ENCODE data around the gene STRBP. TPM values are rescaled to one million over a fixed set of nuclear protein-coding genes. Genes with fewer than 3 reads are reported as not detected.
"Not testable (repeated sequence)": the region's sequence is repeated elsewhere in the genome, so short reads cannot be mapped to it uniquely, and the experiment has no call there.

STRBP gene
- total RNA-seq, 1 donor from 2014 or later: 7.2 TPM

DNA sequence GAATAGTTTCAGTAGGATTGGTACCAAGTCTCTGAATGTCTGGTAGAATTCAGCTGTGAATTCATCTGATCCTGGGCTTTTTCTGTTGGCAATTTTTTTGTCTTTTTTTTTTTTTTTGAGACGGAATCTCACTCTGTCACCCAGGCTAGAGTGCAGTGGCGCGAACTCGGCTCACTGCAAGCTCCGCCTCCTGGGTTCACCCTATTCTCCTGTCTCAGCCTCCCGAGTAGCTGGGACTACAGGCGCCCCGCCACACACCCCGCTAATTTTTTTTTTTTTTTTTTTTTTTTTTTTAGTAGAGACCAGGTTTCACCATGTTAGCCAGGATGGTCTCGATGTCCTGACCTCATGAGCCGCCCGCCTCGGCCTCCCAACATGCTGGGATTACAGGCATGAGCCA is 67.9 kb downstream of the STRBP start:
- DNase-seq (ENCODE audit: low read depth in 2 of 2): not testable (repeated sequence)

DNA sequence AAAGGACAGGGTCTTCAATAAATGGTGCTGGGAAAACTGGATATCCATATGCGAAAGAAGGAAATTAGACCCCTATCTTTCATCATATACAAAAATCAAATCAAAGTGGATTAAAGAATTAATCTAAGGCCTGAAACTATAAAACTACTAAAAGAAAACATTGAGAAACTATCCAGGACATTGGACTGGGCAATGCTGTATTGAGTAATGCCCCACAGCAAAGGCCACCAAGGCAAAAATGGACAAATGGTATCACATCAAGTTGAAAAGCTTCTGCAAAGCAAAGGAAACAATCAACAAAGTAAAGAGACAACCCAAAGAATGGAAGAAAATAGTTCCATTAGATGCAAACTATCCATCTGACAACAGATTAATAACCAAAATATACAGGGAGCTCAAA is 72.3 kb downstream of the STRBP start:
- no peak for DNase-seq (ENCODE audit: low read depth in 2 of 2)

DNA sequence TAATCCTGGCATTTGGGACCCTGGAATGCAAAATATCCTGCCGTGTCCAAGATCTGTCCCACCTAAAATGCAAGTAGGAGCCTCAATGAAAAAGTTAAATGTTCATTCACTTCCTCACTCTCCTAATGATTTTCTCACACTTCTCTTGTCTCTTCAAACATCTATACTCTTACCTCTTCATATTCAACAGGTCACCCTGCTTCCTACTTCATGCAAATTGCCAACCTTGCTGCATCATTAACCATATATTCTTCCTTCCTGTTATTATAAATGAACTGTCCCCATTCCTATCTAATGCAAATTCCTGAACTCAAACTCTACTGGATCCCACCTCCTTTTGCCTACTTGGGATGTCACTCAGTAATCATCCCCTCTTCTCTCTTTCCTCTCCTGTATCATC is 74.4 kb downstream of the STRBP start:
- DNase-seq (ENCODE audit: low read depth in 2 of 2): no peak

DNA sequence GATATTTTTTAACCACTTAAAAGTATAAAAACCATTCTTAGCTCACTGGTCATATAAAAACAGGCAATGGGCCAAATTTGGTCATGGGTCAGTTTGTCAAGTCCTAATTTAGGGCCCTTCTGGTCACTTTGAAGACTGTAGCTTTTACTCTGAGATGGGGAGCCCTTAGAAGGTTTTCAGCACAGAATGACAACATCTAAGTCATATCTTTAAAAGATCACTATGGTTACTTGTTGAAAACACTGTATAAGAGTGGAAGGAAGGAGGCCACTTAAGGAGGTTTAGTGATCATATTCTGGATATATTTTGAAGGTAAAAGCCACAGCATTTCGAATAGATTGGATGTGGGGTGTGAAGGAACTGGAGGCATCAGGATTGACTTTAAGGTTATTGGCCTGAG is 76.7 kb downstream of the STRBP start:
- DNase-seq (ENCODE audit: low read depth in 2 of 2): no peak

DNA sequence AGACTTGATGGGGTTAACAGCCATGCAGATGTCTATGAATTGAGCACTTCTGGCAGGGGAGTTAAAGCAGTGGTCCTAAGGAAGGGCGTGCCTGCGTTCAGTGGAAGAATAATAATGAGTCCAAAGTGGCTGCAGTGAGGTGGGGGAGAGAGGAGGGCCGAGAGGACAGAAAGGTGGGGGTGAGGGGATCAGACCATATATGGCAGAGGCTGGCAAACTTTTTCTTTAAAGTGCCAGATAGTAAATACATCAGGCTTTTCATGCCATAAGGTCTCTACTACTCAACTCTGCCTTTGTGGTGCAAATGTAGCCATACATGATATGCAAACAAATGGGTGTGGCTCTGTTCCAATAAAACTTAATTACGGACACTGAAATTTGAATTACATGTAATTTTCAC is 77.1 kb downstream of the STRBP start:
- DNase-seq (ENCODE audit: low read depth in 2 of 2): no peak

DNA sequence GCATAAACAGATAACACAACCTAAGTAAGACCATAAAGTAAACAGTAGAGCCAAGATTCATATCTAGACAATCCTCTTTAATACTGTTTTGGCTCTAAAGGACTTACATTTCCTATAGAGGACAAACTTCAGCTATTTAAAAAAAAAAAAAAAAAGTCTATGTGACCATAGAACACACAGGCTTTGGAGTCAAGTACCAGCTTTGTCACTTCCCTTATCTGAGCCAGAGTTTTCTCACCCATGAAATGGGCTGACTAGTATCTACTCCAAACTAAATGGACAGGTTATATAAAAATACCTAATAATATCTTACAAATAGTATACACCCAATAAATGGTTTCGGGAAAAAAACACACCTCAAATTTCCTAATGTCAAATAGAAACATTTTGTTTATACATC is 81.3 kb downstream of the STRBP start:
- no peak for DNase-seq (ENCODE audit: low read depth in 2 of 2)

DNA sequence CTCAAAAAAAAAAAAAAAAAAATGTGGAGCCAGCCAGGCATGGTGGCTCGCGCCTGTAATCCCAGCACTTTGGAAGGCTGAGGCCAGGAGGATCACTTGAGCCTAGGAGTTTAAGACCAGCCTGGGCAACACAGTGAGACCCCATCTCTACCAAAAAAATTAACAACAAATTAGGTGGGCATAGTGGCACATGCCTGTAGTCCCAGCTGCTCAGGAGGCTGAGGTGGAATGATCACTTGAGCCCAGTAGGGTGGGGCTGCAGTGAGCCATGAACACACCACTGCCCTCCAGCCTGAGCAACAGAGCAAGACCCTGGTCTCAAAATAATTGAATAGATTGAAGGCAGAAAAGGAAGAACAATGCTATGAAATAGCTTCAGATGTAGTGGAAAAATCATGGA is 82.4 kb downstream of the STRBP start:
- not testable (repeated sequence) for DNase-seq (ENCODE audit: low read depth in 2 of 2)

DNA sequence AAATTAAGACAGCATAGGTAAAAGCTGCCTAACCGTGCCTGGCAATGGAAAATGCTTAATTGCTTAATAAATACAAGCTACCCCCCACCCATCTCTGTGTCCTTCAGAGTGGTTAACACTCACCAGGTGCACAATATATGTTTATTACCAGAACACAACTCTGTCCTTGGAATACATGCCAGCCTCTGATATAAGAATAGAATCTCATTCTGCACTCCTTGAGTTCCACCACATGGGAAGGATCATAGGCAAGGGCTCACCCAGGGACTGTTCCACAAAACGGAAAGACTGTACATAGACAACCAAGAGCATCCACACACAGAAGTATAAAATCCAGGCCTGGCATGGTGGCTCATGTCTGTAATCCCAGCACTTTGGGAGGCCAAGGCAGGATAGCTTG is 91.4 kb downstream of the STRBP start:
- no peak for DNase-seq (ENCODE audit: low read depth in 2 of 2)

DNA sequence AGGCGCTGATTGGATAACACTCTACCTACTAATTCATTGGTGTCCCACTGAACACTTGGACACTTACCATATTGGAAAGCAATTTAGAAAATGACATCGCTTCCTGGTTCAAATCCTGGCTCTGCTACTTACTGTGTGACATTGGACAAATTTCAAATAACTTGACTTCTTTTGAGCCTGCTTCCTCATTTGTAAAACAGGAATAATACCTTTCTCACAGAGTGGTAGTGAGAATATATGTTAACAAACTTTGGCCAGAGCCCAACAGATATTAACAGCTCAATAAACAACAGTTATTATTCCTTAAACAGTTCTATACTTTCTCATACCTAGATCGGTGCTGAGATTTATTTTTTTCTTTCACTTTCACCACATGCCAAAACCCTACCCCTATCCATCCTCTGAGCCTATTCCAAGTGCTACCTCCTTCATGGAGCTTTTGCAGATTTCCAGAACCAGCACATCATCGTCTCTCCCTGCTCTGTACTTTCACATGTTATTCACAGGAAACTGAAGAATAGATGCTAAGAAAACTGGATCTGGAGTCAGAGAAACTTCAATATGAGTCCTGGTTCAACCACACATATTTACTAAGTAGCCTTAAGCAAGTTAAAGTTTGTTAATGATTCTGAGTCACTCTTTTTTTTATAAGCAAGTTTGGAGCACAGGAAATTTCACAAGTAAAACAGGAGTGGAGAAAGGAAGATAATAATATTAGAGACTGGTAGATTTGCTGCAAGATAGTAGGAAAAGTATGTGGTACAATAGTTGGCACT is 92.3 kb downstream of the STRBP start:
- peak in 1 of 2 donors; percentile 25 for DNase-seq (ENCODE audit: low read depth in 2 of 2)

DNA sequence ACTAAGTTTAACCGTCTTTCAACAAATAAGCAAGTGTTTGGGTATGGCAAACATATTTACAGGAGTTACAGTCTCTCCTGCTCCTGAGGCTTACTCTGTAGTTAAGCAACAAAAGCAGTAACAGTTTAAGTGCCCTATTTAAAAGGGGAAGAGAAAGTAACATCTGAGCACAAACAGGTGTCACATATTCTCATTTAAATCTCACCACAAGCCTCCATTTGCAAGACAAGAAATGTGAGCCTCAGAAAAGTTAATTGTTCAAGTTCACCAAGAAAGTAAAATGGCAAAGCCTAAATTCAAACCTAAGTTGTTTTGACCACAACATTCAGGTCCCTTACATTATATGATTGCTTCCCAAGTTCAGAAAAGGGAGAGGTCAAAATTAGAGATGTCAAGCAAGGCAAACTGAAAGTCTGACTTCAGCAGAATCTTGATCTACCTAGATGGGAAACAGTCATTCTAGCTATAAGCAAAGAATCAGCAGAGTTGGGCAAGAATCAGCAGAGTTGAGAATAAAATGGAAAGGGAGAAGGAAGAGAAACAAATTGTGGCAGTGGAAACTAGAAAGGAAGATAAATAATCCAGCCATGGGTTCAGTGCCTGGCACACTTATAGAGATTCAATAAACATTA is 93.4 kb downstream of the STRBP start:
- DNase-seq (ENCODE audit: low read depth in 2 of 2): no peak

DNA sequence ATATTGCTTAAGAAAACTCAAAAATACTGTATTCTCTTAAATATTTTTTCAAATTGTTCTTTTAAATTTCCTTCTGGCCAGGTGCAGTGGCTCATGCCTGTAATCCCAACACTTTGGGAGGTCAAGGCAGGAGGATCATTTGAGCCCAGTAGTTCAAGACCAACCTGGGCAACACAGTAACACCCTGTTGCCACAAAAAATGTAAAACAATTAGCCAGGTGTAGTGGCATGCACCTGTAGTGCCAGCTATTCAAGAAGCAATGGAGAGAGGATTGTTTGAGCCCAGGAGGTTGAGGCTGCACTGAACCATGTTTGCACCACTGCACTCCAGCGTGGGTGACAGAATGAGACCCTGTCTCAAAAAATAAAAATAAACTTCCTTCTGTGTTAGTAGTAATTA is 94.3 kb downstream of the STRBP start:
- no peak for DNase-seq (ENCODE audit: low read depth in 2 of 2)

DNA sequence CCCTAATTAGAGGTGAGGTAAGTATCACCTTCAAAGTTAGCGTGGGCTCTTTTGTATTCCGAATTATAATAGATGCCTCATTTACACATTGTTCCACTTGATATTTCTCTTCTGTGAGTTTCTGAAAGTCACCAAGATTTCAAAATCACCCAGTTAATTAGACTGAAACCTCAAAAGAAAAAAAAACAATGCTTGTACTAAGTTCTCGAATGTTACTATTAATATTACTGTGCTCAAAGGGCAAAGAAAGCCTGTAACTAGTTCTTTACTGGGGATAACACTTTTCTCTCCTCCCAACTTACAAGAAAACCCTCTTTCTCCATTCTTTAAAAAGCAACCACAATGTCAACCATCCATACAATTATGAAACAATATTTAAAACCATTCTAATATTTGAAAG is 98.5 kb downstream of the STRBP start:
- no peak for DNase-seq (ENCODE audit: low read depth in 2 of 2)

DNA sequence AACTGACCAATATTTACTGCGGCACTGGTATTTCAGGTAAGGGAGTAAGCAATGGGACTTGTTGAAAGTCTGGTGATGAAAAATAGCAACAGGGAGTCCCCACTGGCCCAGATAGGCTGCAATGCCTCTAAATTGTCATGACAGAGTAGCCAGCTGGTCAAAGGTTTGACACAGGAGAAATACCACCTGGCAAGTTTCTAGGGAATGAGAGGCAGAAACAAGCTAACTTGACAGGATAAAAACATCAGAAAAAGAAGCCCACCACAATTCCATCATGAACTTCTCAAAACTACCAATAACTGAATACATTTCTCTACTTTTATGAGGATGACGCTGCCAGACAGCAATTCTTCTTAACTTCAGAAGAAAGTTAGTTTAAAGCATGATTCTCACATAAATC is 99.8 kb downstream of the STRBP start:
- no peak for DNase-seq (ENCODE audit: low read depth in 2 of 2)

DNA sequence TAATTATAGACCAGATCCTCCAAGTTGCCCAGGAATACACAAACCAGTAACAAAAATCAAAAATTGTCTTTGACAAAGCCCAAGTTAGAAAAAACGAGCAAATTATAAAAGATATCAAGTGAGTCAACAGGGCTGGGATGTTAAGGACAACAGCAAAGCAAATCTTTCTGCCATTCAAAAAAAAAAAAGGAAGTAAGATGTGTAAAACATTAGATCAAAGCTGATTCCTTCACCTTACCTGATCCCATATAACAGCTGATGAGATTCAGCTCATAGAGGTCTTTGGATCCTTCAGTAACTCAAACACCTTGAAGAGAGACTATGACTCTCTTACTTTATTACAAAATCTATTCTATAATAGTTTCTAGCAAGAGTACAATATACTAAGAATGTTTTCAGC is 100.9 kb downstream of the STRBP start:
- DNase-seq (ENCODE audit: low read depth in 2 of 2): no peak

DNA sequence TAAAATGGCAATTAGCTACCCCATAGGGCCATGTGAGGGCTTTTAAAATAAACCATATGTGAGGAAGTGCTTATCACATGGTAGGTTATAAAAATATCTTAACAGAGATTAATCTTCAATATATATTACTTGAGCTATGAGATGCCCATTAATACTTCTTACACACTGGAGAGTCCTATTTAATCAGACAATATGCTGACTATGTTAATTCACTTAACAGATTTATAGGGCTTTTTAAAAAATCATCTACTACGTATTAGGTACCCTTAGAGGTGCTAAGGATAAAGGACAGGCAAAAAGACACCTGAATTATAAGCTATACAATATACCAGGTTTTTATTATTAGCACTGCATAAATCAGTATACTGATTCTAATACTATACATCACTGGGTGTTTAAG is 102.6 kb downstream of the STRBP start:
- no peak for DNase-seq (ENCODE audit: low read depth in 2 of 2)

DNA sequence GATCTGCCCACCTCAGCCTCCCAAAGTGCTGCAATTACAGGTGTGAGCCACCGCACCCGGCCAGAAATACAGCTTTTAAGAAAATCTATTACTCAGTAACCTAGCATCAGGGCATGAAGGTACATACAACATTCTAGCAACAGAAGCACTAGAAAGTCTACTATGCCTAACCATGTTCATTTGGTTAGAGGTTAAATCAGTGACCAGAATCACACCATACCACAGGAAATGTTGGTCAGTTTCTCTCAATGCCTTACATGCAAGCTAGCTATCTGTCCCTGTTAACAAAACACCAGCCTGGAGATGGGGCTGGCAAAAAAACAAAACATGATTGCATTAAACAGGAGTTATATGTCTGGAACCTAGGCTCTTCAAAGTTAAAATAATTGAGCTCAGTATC is 104.1 kb downstream of the STRBP start:
- DNase-seq (ENCODE audit: low read depth in 2 of 2): no peak

DNA sequence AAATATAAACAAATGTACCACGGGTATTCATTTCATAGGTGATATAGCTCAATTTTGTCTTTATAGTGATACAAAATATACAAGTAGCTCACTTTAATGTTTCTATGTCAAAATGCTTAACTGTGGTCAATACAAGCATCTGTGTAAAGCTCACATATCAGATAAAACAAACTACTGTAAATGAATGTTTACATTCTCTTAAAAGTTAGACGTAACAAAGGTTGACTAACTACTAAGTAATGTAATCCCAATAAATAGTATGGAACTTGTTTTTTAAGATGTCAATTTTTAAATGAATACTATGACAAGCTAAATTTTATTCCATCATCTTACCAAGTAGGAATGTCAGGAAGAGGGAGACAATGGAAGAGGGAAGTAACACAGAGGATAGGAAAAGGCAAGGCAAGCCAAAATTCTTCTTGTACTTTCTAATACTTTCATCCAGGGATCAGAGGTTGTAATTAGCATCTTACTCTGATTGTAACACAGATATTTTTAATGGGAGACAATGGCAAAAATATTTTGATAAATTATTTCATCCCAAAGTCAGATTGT is 105.5 kb downstream of the STRBP start:
- DNase-seq (ENCODE audit: low read depth in 2 of 2): peak; percentile 24 to 41

DNA sequence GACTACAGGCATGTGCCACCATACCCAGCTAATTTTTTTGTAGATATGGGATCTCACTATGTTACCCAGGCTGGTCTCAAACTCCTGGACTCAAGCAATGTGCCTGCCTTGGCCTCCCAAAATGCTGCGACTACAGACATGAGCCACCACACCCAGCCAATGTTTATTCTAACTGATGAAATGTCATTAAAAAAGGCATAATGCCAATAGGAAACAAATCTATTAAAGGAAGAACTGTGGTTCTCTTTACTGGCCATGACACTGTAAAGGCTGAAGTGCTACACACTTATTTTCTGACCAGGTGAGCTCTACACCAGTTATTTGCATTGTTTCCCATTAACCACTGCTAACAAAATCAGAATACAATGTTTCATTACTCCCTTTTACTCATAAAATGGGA is 106.0 kb downstream of the STRBP start:
- no peak for DNase-seq (ENCODE audit: low read depth in 2 of 2)

DNA sequence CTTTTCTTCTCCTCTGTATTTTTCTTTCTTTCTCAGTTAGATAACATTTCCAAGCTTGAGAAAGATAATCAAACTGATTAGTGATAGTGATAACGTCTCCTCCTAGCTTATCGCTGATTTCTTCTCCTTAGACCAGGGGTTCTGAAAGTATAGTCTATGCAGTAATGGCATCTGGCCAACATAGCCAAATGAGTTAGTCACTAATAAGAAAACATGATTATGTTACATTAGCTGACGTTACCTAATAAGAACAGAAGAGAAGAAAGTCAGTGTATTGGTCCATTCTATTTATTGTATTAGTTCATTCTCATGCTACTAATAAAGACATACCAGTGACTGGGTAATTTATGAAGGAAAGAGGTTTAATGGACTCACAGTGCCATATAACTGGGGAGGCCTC is 111.2 kb downstream of the STRBP start:
- DNase-seq (ENCODE audit: low read depth in 2 of 2): peak in 1 of 2 donors; percentile 54

DNA sequence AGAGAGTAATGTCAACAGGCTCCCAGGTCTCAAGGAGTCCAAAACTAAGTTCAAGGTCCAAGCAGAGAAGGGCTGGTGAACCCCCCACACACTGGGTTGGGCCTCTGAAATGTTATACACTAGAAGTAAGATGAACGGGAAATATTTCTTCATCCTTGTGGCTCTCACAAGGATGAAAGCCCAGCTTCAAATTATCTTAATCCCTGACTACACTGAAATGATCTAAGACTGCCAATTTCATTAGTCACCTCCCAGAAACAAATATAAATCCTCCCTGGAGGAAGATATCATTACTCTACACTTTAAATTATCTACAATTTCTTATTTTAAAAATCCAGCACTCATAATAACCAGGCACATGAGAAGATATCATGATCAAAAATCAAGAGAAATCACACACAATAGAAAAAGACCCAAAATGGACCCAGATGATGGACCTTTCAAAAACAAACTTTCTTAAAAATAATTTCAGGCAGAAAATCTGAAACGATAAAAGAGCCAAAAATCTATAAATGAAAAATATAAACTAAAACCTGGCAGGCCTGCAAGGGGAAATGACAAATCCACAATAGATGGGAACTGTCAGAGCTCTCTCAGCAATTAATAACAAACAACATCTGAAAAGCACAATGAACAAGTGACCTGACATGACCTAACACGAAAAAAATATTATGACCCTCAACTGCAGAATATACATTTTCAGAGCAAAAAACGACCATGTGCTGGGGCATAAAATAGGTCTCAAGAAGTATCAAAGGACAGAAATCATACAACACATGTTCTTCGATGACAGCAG is 117.5 kb downstream of the STRBP start:
- DNase-seq (ENCODE audit: low read depth in 2 of 2): peak; percentile 63 to 91

DNA sequence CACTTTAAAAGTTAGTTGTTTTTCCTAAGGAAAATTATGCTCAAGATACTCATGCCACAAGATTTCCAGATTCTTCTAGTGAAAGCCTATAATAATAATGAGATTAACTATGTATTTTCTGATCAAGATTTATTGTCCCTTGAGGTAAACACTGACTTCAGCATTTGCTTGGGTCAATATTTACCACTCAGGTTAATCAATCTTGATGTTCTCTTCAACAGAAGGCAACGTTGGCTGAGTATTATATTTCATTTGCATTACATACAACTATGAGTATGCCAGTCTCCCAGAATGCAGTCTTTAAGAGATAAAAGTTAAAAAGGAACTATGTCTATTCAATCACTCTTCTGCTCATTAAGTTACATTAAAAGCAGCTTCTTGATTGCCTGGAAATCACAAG is 119.3 kb downstream of the STRBP start:
- no peak for DNase-seq (ENCODE audit: low read depth in 2 of 2)

DNA sequence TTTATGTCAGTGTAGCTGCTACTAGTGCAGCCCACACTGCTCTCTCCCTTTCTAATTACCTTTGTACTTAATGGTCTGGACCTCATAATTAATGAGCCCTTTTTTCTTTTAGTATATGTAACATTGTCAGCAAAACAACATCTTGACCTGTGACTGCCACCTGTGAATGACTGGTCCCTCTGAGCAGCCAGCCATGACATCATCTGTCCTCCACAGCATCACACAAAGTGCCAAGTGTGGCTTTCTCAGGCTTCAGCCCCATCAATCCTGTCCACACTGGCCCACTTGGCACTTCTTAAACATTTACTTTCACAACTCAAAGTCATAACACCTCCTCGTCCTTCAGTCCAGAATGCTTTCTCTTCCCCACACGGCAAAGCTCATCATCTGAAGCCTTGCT is 130.2 kb downstream of the STRBP start:
- DNase-seq (ENCODE audit: low read depth in 2 of 2): no peak

Measured in dermis microvascular lymphatic vessel endothelial cell (primary cell).